ENCODE measurements around the gene TUBGCP3. TPM values are rescaled to one million over a fixed set of nuclear protein-coding genes. Genes with fewer than 3 reads are reported as not detected.

TUBGCP3 gene
- total RNA-seq, 4 donors from 2014 or later = 21.9 to 56.3 (median 29.3) TPM

DNA sequence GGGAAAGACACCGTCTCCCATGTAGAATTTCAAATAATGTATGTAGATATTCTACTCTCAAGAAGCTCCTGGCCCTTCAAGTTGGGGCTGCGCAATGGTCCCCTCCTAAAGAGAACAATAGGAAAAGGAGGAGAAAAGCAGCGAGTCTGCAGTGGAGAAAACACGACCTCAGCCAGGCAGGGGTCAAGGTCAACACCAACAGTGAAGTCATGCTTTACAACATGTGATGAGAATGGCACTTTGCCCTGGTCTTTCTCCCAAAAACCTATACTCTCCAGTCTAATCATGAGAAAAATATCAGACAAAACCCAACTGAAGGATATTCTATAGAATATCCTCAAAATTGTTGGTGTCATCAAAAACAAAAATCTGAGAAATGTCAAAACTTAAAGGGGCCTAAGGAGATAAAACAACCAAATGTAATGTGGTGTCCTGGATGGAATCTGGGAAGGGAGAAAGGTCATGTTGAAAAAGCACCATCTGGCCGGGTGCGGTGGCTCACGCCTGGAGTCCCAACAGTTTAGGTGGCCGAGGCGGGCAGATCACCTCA, 110.8 kb downstream of the TUBGCP3 start:
- H3K27ac ChIP-seq = no peak overlapping the region
- DNase-seq (ENCODE audit: low spot score in 2 of 2) = no peak
- H3K27me3 ChIP-seq = no peaks in the 10 kb centered on the region
- WGBS, 2 donors = 73 to 78% methylated on average over 9 of the region's 9 CpGs
- TF ChIP-seq, protein P1, sequence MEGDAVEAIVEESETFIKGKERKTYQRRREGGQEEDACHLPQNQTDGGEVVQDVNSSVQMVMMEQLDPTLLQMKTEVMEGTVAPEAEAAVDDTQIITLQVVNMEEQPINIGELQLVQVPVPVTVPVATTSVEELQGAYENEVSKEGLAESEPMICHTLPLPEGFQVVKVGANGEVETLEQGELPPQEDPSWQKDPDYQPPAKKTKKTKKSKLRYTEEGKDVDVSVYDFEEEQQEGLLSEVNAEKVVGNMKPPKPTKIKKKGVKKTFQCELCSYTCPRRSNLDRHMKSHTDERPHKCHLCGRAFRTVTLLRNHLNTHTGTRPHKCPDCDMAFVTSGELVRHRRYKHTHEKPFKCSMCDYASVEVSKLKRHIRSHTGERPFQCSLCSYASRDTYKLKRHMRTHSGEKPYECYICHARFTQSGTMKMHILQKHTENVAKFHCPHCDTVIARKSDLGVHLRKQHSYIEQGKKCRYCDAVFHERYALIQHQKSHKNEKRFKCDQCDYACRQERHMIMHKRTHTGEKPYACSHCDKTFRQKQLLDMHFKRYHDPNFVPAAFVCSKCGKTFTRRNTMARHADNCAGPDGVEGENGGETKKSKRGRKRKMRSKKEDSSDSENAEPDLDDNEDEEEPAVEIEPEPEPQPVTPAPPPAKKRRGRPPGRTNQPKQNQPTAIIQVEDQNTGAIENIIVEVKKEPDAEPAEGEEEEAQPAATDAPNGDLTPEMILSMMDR (IDR thresholded peaks at IDR 0.05) = no peak
- TF ChIP-seq POLR2A (IDR thresholded peaks at IDR 0.05) = no peak
- no peak for TF ChIP-seq EP300 (IDR thresholded peaks at IDR 0.05)
- peaks cover 0 to 33% (median 8%) of the 10 kb centered on the region in 4 donors for H3K9me3 ChIP-seq
- no peaks in the 10 kb centered on the region for H3K36me3 ChIP-seq
- no peak overlapping the region for H3K4me3 ChIP-seq
- no peaks in the 10 kb centered on the region for H3K4me1 ChIP-seq

DNA sequence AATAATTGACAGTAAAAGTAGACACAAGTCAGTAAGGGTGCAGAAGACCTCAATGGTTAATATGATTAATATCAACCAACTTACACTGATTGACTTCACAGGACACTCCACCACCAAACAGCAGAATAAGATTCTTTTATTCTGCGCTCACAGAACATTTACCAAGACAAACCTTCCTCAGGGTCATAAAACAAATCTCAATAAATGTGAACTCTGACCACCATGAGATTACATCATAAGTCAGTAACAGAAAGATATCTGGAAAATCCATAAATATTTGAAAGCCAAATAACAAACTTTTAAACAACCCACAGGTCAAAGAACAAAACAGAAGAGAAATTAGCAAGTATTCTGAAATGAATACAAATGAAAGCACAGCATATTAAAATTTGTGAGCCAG, 112.1 kb downstream of the TUBGCP3 start:
- Histone ChIP-seq H3K27ac (no peak overlapping the region), H3K4me3 (no peak overlapping the region), H3K4me1 (no peaks in the 10 kb centered on the region), H3K36me3 (no peaks in the 10 kb centered on the region), H3K27me3 (no peaks in the 10 kb centered on the region), H3K9me3 (peaks cover 0 to 29% (median 7%) of the 10 kb centered on the region in 4 donors)
- WGBS, 2 donors = 86 to 92% methylated on average over 1 of the region's 1 CpG
- TF ChIP-seq POLR2A (IDR thresholded peaks at IDR 0.05) (no peak), EP300 (IDR thresholded peaks at IDR 0.05) (no peak)
- TF ChIP-seq, protein P1 (IDR thresholded peaks at IDR 0.05) = no peak
- DNase-seq (ENCODE audit: low spot score in 2 of 2) = no peak

DNA sequence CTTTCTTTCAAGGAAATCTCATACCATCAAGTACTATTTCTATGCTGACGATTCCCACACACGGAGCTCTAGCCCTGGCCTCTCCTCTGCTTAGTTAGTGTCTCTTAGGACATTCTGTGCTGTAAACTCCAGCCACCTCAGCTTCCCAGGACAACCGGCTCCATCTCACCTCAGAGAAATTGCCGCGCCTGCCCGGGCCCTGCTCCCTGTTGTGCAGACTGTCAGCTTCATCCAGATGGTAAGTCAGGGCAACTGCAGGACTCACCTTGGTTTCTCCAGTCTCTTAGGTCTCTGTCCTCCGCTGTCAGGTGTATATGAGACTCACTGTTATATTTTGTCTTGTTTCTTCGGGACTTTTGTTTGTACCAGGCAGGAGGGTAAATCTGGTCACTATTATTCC, 113.1 kb downstream of the TUBGCP3 start:
- H3K36me3 ChIP-seq = no peaks in the 10 kb centered on the region
- H3K27me3 ChIP-seq = no peaks in the 10 kb centered on the region
- no peak overlapping the region for H3K4me3 ChIP-seq
- TF ChIP-seq EP300 (IDR thresholded peaks at IDR 0.05) = no peak
- no peak for TF ChIP-seq POLR2A (IDR thresholded peaks at IDR 0.05)
- TF ChIP-seq, protein P1 (IDR thresholded peaks at IDR 0.05) = no peak
- DNase-seq (ENCODE audit: low spot score in 2 of 2) = no peak
- no peaks in the 10 kb centered on the region for H3K4me1 ChIP-seq
- no peak overlapping the region for H3K27ac ChIP-seq
- peaks cover 0 to 29% (median 2%) of the 10 kb centered on the region in 4 donors for H3K9me3 ChIP-seq
- 74% methylated on average over 8 of the region's 8 CpGs for WGBS, 2 donors

- Histone ChIP-seq H3K27ac (no peak overlapping the region), H3K36me3 (no peaks in the 10 kb centered on the region), H3K27me3 (no peaks in the 10 kb centered on the region), H3K4me1 (no peaks in the 10 kb centered on the region), H3K4me3 (no peak overlapping the region), H3K9me3 (peaks cover 0 to 34% (median 2%) of the 10 kb centered on the region in 4 donors)
- TF ChIP-seq, protein P1 (IDR thresholded peaks at IDR 0.05) = no peak
- TF ChIP-seq POLR2A (IDR thresholded peaks at IDR 0.05) (no peak), EP300 (IDR thresholded peaks at IDR 0.05) (no peak)
- no peak for DNase-seq (ENCODE audit: low spot score in 2 of 2)
- 88 to 94% methylated on average over 5 of the region's 5 CpGs for WGBS, 2 donors
Measured at GRCh38 chr13:112473818-112474217, 114.1 kb downstream of the TUBGCP3 start.

DNA sequence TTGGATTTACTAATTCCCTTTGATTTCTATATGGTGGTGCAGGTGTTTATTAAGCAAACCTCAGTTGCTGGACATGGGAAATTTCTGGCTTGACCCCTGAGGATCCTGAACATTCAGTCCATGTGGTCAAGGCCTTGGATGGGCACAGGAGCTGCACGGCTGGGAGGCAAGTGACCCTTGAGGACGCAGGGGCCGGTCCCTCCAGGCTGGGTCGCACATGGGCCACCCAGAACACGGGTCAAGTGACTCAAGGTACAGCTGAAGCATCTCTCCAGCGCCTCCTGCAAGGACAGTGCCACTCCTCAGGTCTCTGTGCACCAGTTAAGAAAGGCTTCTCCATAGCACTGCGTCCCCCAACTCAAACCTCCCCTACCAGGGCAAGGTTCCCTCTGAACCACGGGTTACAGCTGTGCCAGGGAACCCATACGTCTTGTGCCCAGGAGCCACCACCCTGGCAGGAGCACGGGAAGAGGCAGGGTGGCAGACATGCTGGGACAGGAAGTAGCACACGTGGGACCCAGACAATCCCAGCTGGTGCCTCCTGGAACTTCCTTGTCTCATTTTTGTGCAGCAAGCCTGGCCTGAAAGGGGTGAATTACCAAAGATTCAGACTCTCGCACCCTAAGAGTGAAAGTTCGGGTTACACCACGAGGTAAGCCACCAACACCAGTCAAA, 118.7 kb downstream of the TUBGCP3 start:
- Histone ChIP-seq H3K4me1 (no peaks in the 10 kb centered on the region), H3K27me3 (no peaks in the 10 kb centered on the region), H3K27ac (no peak overlapping the region), H3K9me3 (peaks cover 0 to 42% (median 2%) of the 10 kb centered on the region in 4 donors), H3K4me3 (no peak overlapping the region), H3K36me3 (no peaks in the 10 kb centered on the region)
- no peak for DNase-seq (ENCODE audit: low spot score in 2 of 2)
- no peak for TF ChIP-seq EP300 (IDR thresholded peaks at IDR 0.05)
- TF ChIP-seq POLR2A (IDR thresholded peaks at IDR 0.05) = no peak
- TF ChIP-seq, protein P1 (IDR thresholded peaks at IDR 0.05) = no peak
- WGBS, 2 donors = 80 to 84% methylated on average over 11 of the region's 14 CpGs

Data from tibial nerve (tissue), 4 donors.